ENCODE data around the gene PLEKHA4.
"Not testable (repeated sequence)": the region's sequence is repeated elsewhere in the genome, so short reads cannot be mapped to it uniquely, and the experiment has no call there.

The PLEKHA4 gene

GRCh38 chr19:48900477-48901406, 32.3 kb upstream of the PLEKHA4 start:
- TF ChIP-seq ZNF274 (IDR thresholded peaks at IDR 0.05; ENCODE audit: low read depth, low read length), result no peak

GRCh38 chr19:48899781-48900476, 31.5 kb upstream of the PLEKHA4 start, which contains the start of gene NUCB1:
NUCB1 (plus strand) TSS chr19:48900312; CDS start chr19:48900797, 485 bp downstream.
- H3K4me3 ChIP-seq (ENCODE audit: low read length), result peak within 1 kb of the TSS; percentile 82
- no peak for TF ChIP-seq ZNF274 (IDR thresholded peaks at IDR 0.05; ENCODE audit: low read depth, low read length)

More at GRCh38 chr19:48900477-48901406, 32.3 kb upstream of the PLEKHA4 start:
- H3K4me3 ChIP-seq (ENCODE audit: low read length), result peak overlapping the region; percentile 82

- not testable (repeated sequence) for H3K4me3 ChIP-seq (ENCODE audit: low read length)
These were observed 31.0 kb upstream of the PLEKHA4 start for GRCh38 chr19:48899386-48899749.

GRCh38 chr19:48897181-48897580, 28.8 kb upstream of the PLEKHA4 start:
- no peak for TF ChIP-seq ZNF274 (IDR thresholded peaks at IDR 0.05; ENCODE audit: low read depth, low read length)
- no peak overlapping the region for H3K4me3 ChIP-seq (ENCODE audit: low read length)

GRCh38 chr19:48896191-48896720, 27.8 kb upstream of the PLEKHA4 start:
- no peak overlapping the region for H3K4me3 ChIP-seq (ENCODE audit: low read length)
- no peak for TF ChIP-seq ZNF274 (IDR thresholded peaks at IDR 0.05; ENCODE audit: low read depth, low read length)

GRCh38 chr19:48895226-48895625, 26.8 kb upstream of the PLEKHA4 start:
- no peak for TF ChIP-seq ZNF274 (IDR thresholded peaks at IDR 0.05; ENCODE audit: low read depth, low read length)
- H3K4me3 ChIP-seq (ENCODE audit: low read length), result no peak overlapping the region

GRCh38 chr19:48890551-48890950, 22.1 kb upstream of the PLEKHA4 start:
- H3K4me3 ChIP-seq (ENCODE audit: low read length), result no peak overlapping the region
- TF ChIP-seq ZNF274 (IDR thresholded peaks at IDR 0.05; ENCODE audit: low read depth, low read length), result no peak

- not testable (repeated sequence) for H3K4me3 ChIP-seq (ENCODE audit: low read length)
These were observed 21.1 kb upstream of the PLEKHA4 start for GRCh38 chr19:48889496-48889895.

GRCh38 chr19:48887861-48888612, 19.6 kb upstream of the PLEKHA4 start:
- TF ChIP-seq ZNF274 (IDR thresholded peaks at IDR 0.05; ENCODE audit: low read depth, low read length), result no peak
- H3K4me3 ChIP-seq (ENCODE audit: low read length), result no peak overlapping the region

GRCh38 chr19:48883726-48884125, 15.3 kb upstream of the PLEKHA4 start:
- TF ChIP-seq ZNF274 (IDR thresholded peaks at IDR 0.05; ENCODE audit: low read depth, low read length), result no peak
- H3K4me3 ChIP-seq (ENCODE audit: low read length), result no peak overlapping the region

- TF ChIP-seq ZNF274 (IDR thresholded peaks at IDR 0.05; ENCODE audit: low read depth, low read length), result no peak
- H3K4me3 ChIP-seq (ENCODE audit: low read length), result no peak overlapping the region
These were observed 13.6 kb upstream of the PLEKHA4 start for GRCh38 chr19:48881741-48882657.

- not testable (repeated sequence) for H3K4me3 ChIP-seq (ENCODE audit: low read length)
These were observed 11.3 kb upstream of the PLEKHA4 start for GRCh38 chr19:48879696-48880095.

- no peak overlapping the region for H3K4me3 ChIP-seq (ENCODE audit: low read length)
- no peak for TF ChIP-seq ZNF274 (IDR thresholded peaks at IDR 0.05; ENCODE audit: low read depth, low read length)
These were observed 10.7 kb upstream of the PLEKHA4 start for GRCh38 chr19:48879025-48879637.
